Upper lobe of left lung (tissue), 6 donors: ENCODE measurements around the gene MYO5B. TPM values are rescaled to one million over a fixed set of nuclear protein-coding genes. Genes with fewer than 3 reads are reported as not detected.

Source experiments
- ATAC-seq, 2 donors: fragments of 200-7000 bp; cut with Tn5 transposase; one replicate each; pipeline ENCODE4 v1.9.1; 2022; ENCODE audit warnings: mild to moderate bottlenecking in 2 of 2, moderate library complexity in 2 of 2; ENCODE audit not compliant: low FRiP score in 2 of 2
- DNase-seq, 2 donors: peaks; one replicate each; pipeline ENCODE4 v3.0.0-alpha.2; 2019 to 2020
- H3K27ac ChIP-seq, 4 donors: fragments of 200-600 bp; sonication (generic); one replicate each; pipeline ENCODE4 v1.5.1; 2016 to 2019
- H3K27me3 ChIP-seq, 4 donors: fragments of 200-600 bp; sonication (generic); one replicate each; pipeline ENCODE4 v1.5.1; 2017 to 2019
- H3K36me3 ChIP-seq, 4 donors: fragments of 200-600 bp; sonication (generic); one replicate each; pipeline ENCODE4 v1.5.1; 2016 to 2019
- H3K4me1 ChIP-seq, 4 donors: fragments of 200-600 bp; sonication (generic); one replicate each; pipeline ENCODE4 v1.5.1; 2018 to 2019
- H3K4me3 ChIP-seq, 4 donors: fragments of 200-600 bp; sonication (generic); one replicate each; pipeline ENCODE4 v1.5.1; 2017 to 2019; ENCODE audit warnings: mild to moderate bottlenecking in 2 of 4, moderate library complexity in 1 of 4
- H3K9me3 ChIP-seq, 4 donors: fragments of 200-600 bp; sonication (generic); one replicate each; pipeline ENCODE4 v1.5.1; 2018 to 2019
- EP300 ChIP-seq, 4 donors: sonication (generic); formaldehyde crosslinking; IDR thresholded peaks; one replicate each; pipeline ENCODE4 v1.5.1; 2017; ENCODE audit warnings: antibody characterized with exemption in 4 of 4, control low read depth in 2 of 4
- POLR2A ChIP-seq, 4 donors: fragments of 450-650 bp; IDR thresholded peaks; one replicate each; pipeline ENCODE4 v1.5.1; 2016 to 2017; ENCODE audit warnings: antibody characterized with exemption in 4 of 4, mild to moderate bottlenecking in 2 of 4
- POLR2AphosphoS5 ChIP-seq, 2 donors: sonication (generic); formaldehyde crosslinking; IDR thresholded peaks; one replicate each; pipeline ENCODE4 v1.5.1; 2017; ENCODE audit warnings: antibody characterized with exemption in 2 of 2
- WGBS, 2 donors: methylation state at CpG; one replicate each; pipeline ENCODE4 v1.1.5; 2017 to 2018; 5-methylcytosine and 5-hydroxymethylcytosine counted together
- total RNA-seq, 6 donors: library from RNA; depleted of rRNA in 4 of 6; stranded (reverse); fragments of >200 nt in 4 of 6; gene quantifications; one replicate each; pipeline versions ENCODE4 v1.1.0 to v1.2.1, GENCODE V29; 2016 to 2021
- TF ChIP-seq, protein P1 (sequence below), 6 experiments: fragments of 450-650 bp in 4 of 6; fragments of 200-600 bp in 2 of 6; sonication (generic) in 2 of 6; IDR thresholded peaks; one replicate each; pipeline ENCODE4 v1.5.1; 2016 to 2019; ENCODE audit warnings: antibody characterized with exemption in 6 of 6
- donor health status: DM: no; HTN: no; CAD: no; lungs with moderate emphysema.
- donor health status: DM: no; HTN: yes; CAD: no; lungs with severe emphysema.

Gene MYO5B
- total RNA-seq, 6 donors from 2014 or later, result 25.4 to 95.2 (median 49.6) TPM

DNA sequence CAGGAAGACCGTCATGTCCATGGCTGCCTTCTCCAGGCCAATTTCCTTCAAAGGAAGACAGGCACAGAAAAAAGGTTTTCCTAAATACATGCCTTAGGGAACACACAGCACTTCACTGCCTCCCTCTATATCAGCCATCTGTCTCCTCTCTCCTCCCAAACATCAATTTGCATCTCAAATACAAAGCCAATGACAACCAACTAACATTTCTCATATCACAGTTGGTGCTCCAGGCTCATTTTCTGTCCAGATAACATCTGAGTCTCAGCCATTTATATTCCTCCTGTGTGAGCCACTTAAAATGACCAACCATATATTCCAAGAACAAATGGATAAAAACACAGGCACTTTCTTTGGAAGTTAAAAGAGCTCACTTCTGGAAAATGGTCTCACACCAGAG lies 319.2 kb downstream of the MYO5B start:
- WGBS, 2 donors, result 80 to 83% methylated on average over 1 of the region's 1 CpG
- H3K27me3 ChIP-seq, result no peaks in the 10 kb centered on the region
- no peak overlapping the region for H3K4me3 ChIP-seq
- H3K27ac ChIP-seq, result no peak overlapping the region
- no peak for DNase-seq
- H3K36me3 ChIP-seq, result no peaks in the 10 kb centered on the region
- H3K9me3 ChIP-seq, result no peaks in the 10 kb centered on the region
- peaks cover 0 to 8% (median 6%) of the 10 kb centered on the region in 4 donors for H3K4me1 ChIP-seq
- no peak for TF ChIP-seq EP300 (IDR thresholded peaks at IDR 0.05)
- TF ChIP-seq, protein P1, sequence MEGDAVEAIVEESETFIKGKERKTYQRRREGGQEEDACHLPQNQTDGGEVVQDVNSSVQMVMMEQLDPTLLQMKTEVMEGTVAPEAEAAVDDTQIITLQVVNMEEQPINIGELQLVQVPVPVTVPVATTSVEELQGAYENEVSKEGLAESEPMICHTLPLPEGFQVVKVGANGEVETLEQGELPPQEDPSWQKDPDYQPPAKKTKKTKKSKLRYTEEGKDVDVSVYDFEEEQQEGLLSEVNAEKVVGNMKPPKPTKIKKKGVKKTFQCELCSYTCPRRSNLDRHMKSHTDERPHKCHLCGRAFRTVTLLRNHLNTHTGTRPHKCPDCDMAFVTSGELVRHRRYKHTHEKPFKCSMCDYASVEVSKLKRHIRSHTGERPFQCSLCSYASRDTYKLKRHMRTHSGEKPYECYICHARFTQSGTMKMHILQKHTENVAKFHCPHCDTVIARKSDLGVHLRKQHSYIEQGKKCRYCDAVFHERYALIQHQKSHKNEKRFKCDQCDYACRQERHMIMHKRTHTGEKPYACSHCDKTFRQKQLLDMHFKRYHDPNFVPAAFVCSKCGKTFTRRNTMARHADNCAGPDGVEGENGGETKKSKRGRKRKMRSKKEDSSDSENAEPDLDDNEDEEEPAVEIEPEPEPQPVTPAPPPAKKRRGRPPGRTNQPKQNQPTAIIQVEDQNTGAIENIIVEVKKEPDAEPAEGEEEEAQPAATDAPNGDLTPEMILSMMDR (IDR thresholded peaks at IDR 0.05), result no peak
- no peak for TF ChIP-seq POLR2AphosphoS5 (IDR thresholded peaks at IDR 0.05)
- no peak for TF ChIP-seq POLR2A (IDR thresholded peaks at IDR 0.05)
- no peak for ATAC-seq

DNA sequence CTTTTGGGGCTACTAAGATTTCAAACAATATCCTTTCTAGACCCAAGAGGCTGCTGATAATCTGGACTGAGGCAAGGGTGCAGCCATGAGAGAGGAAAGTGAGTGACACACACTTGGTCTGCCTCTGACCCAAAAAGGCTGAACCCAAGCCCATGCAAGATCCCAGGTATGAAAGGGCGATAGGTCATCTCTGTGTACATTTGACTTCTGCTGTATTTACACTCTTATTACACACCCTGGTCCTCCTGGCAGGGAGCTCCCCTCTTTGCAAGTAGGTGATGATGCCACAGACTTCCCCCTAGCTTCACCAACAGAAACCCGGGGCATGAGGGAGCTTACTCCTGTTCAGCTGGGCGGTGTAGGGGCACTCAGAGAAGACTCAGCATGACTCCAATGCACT lies 319.8 kb downstream of the MYO5B start:
- Histone ChIP-seq H3K27ac (no peak overlapping the region), H3K4me3 (no peak overlapping the region), H3K27me3 (no peaks in the 10 kb centered on the region), H3K9me3 (no peaks in the 10 kb centered on the region), H3K36me3 (no peaks in the 10 kb centered on the region), H3K4me1 (peaks cover 0 to 8% (median 6%) of the 10 kb centered on the region in 4 donors)
- TF ChIP-seq EP300 (IDR thresholded peaks at IDR 0.05) (no peak), POLR2A (IDR thresholded peaks at IDR 0.05) (no peak), POLR2AphosphoS5 (IDR thresholded peaks at IDR 0.05) (no peak)
- TF ChIP-seq, protein P1 (IDR thresholded peaks at IDR 0.05), result no peak
- DNase-seq (no peak), ATAC-seq (no peak)
- 69 to 89% methylated on average over 3 of the region's 3 CpGs for WGBS, 2 donors

DNA sequence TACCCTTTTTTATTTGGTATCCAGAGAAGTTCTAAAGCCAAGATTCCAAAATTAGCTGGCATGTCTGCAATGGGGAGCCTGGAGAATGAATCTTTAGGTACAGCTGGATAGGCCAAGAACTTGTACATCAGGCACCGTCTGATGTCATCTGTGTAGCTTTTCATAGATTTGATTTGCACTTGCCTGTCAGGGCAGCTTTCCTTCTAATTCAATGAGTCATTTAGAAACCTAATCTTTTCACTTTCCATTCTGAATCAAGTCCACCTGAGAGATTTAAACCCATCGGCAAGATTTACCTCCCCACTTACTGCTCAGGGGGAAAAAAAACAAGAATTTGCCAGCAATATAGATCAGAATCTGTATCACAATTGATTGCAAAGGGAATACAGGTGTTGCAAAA lies 320.7 kb downstream of the MYO5B start:
- Histone ChIP-seq H3K9me3 (no peaks in the 10 kb centered on the region), H3K27me3 (no peaks in the 10 kb centered on the region), H3K36me3 (no peaks in the 10 kb centered on the region), H3K4me3 (no peak overlapping the region), H3K4me1 (peaks cover 0 to 8% (median 6%) of the 10 kb centered on the region in 4 donors), H3K27ac (no peak overlapping the region)
- ATAC-seq, result no peak
- DNase-seq, result no peak
- 84 to 93% methylated on average over 2 of the region's 2 CpGs for WGBS, 2 donors
- TF ChIP-seq POLR2A (IDR thresholded peaks at IDR 0.05) (no peak), EP300 (IDR thresholded peaks at IDR 0.05) (no peak), POLR2AphosphoS5 (IDR thresholded peaks at IDR 0.05) (no peak)
- TF ChIP-seq, protein P1 (IDR thresholded peaks at IDR 0.05), result no peak

DNA sequence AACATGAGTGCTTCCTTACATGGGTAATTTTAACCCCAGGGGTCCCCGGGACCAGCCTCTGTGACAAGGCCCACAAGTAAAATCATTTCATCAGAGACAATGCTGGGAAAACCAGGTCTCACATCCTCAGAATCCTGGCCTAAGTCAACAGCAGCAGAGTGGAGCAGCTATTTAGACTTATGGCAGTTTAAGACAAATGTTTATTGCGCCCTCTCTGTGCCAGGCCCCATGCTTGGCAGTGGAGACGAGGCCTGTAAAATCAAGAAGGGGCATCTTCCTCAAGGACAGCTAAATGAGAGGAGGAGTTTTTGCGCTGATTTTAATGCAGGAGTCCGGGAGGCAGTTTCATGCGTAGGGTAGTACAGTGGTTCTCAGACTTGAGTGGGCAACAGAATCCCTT lies 325.6 kb downstream of the MYO5B start:
- H3K4me1 ChIP-seq, result no peaks in the 10 kb centered on the region
- H3K27me3 ChIP-seq, result no peaks in the 10 kb centered on the region
- H3K36me3 ChIP-seq, result no peaks in the 10 kb centered on the region
- TF ChIP-seq POLR2AphosphoS5 (IDR thresholded peaks at IDR 0.05) (no peak), POLR2A (IDR thresholded peaks at IDR 0.05) (no peak), EP300 (IDR thresholded peaks at IDR 0.05) (no peak)
- TF ChIP-seq, protein P1 (IDR thresholded peaks at IDR 0.05), result no peak
- H3K4me3 ChIP-seq, result no peak overlapping the region
- H3K27ac ChIP-seq, result no peak overlapping the region
- ATAC-seq (no peak), DNase-seq (no peak)
- no peaks in the 10 kb centered on the region for H3K9me3 ChIP-seq
- 83 to 94% methylated on average over 6 of the region's 6 CpGs for WGBS, 2 donors

DNA sequence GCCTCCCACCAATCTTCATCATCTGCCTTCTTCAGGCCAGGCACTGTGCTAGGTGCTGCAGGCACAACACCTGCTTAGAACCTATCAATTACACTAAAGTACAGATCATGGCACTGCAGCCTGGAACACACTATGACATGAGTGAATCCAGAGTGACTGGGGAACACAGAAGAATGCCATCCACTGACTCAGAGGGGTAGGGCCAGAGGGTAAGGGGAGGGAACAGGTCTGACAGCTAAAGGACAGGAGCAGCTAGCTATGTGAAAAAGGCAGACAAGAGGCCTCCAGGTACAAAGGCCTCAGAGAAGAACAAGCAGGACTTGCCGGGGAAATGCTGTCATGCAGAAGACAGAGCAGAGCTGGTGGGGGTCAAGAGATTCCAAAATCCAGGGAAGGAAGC lies 328.3 kb downstream of the MYO5B start:
- Histone ChIP-seq H3K27ac (no peak overlapping the region), H3K4me1 (no peaks in the 10 kb centered on the region), H3K9me3 (no peaks in the 10 kb centered on the region), H3K4me3 (no peak overlapping the region), H3K36me3 (no peaks in the 10 kb centered on the region), H3K27me3 (no peaks in the 10 kb centered on the region)
- DNase-seq (no peak), ATAC-seq (no peak)
- no peak for TF ChIP-seq POLR2A (IDR thresholded peaks at IDR 0.05)
- TF ChIP-seq EP300 (IDR thresholded peaks at IDR 0.05), result no peak
- 60 to 68% methylated on average over 1 of the region's 1 CpG for WGBS, 2 donors
